H1 (cell line): Measurements from ENCODE around the gene ULK2. TPM values are rescaled to one million over a fixed set of nuclear protein-coding genes. Genes with fewer than 3 reads are reported as not detected.

ENCODE experiments used
- CTCF ChIA-PET: fragments of 300-600 bp; sonication (Branson Sonifier 250); formaldehyde crosslinking; loops from one replicate; lab custom pipeline; 2021; ENCODE audit not compliant: partially characterized antibody; lab: Charles Lee
- POLR2A ChIA-PET: fragments of 300-600 bp; sonication (Branson Sonifier 250); formaldehyde crosslinking; loops from one replicate; lab custom pipeline; 2021; ENCODE audit warnings: inconsistent platforms; ENCODE audit not compliant: partially characterized antibody; lab: Charles Lee
- DNase-seq, 2 experiments: peaks; one replicate each; pipeline versions ENCODE4 v3.0.0 to v3.0.0-alpha.2; 2010 to 2022; ENCODE audit warnings: low spot score in 2 of 2, low read depth in 1 of 2, mixed read lengths in 1 of 2
- FAIRE-seq: peaks from 2 replicates; lab custom pipeline; 2011; peaks lifted over from hg19 to GRCh38; lab: Jason Lieb, UNC
- H2AFZ ChIP-seq: 2 replicates; pipeline ENCODE4 v1.8.1; 2012; ENCODE audit warnings: low read length, inconsistent platforms
- H2AK5ac ChIP-seq: 2 replicates; pipeline ENCODE4 v1.6.1; 2013; ENCODE audit warnings: low read depth, low read length
- H2BK120ac ChIP-seq: replicated peaks from 2 replicates; pipeline ENCODE3; 2013; ENCODE audit warnings: low read depth, low read length, inconsistent platforms
- H2BK12ac ChIP-seq: 2 replicates; pipeline ENCODE4 v1.6.1; 2013; ENCODE audit warnings: low read depth, low read length
- H2BK15ac ChIP-seq: 2 replicates; pipeline ENCODE4 v1.6.1; 2013; ENCODE audit warnings: low read length
- H2BK20ac ChIP-seq: 2 replicates; pipeline ENCODE4 v1.6.1; 2013; ENCODE audit warnings: low read length
- H2BK5ac ChIP-seq: 2 replicates; pipeline ENCODE4 v1.6.1; 2013; ENCODE audit warnings: low read depth, low read length
- H3K14ac ChIP-seq: 2 replicates; pipeline ENCODE4 v1.6.1; 2013; ENCODE audit warnings: inconsistent platforms; ENCODE audit not compliant: insufficient read length
- H3K18ac ChIP-seq: 2 replicates; pipeline ENCODE4 v1.6.1; 2013; ENCODE audit warnings: low read length; ENCODE audit errors: extremely low read depth
- H3K23ac ChIP-seq: 2 replicates; pipeline ENCODE4 v1.6.1; 2013; ENCODE audit warnings: inconsistent platforms; ENCODE audit not compliant: insufficient read length
- H3K23me2 ChIP-seq: 2 replicates; pipeline ENCODE4 v1.6.1; 2013; ENCODE audit warnings: low read depth, low read length
- H3K27ac ChIP-seq: 2 replicates; pipeline ENCODE4 v1.6.1; 2011; ENCODE audit warnings: low read depth, low read length, inconsistent platforms
- H3K27me3 ChIP-seq, 4 experiments: replicated peaks in 1 of 4; 1 replicate in 1 of 4; 2 replicates in 3 of 4; pipeline versions ENCODE4 v1.6.1 to v1.8.1; 2011 to 2013; ENCODE audit warnings: low read length in 3 of 4, mild to moderate bottlenecking in 3 of 4, inconsistent platforms in 2 of 4, mixed read lengths in 2 of 4, moderate library complexity in 1 of 4; ENCODE audit not compliant: control insufficient read depth in 3 of 4, insufficient read depth in 3 of 4; ENCODE audit errors: extremely low read depth in 1 of 4
- H3K36me3 ChIP-seq, 4 experiments: 2 replicates each; pipeline versions ENCODE4 v1.6.1 to v1.8.1; 2011 to 2013; ENCODE audit warnings: mild to moderate bottlenecking in 4 of 4, low read length in 3 of 4, moderate library complexity in 2 of 4, control low read depth in 1 of 4, inconsistent platforms in 1 of 4; ENCODE audit not compliant: insufficient read depth in 4 of 4, control insufficient read depth in 2 of 4
- H3K4ac ChIP-seq: replicated peaks from 2 replicates; pipeline ENCODE3; 2013; ENCODE audit warnings: low read length, low read depth, mixed read lengths, inconsistent platforms; ENCODE audit not compliant: insufficient read length
- H3K4me1 ChIP-seq, 4 experiments: replicated peaks in 1 of 4; 1 replicate in 1 of 4; 2 replicates in 3 of 4; pipeline versions ENCODE4 v1.6.1 to v1.8.1; 2011 to 2013; ENCODE audit warnings: low read length in 3 of 4, inconsistent platforms in 2 of 4, mixed read lengths in 1 of 4; ENCODE audit not compliant: insufficient read depth in 4 of 4, control insufficient read depth in 3 of 4
- H3K4me2 ChIP-seq, 2 experiments: 2 replicates each; pipeline versions ENCODE4 v1.6.1 to v1.8.1; 2011 to 2013; ENCODE audit warnings: low read depth in 2 of 2, low read length in 2 of 2, control low read depth in 1 of 2, inconsistent platforms in 1 of 2, mild to moderate bottlenecking in 1 of 2; ENCODE audit not compliant: insufficient read depth in 1 of 2
- H3K4me3 ChIP-seq, 4 experiments: fragments of 200-600, 300-600 bp in 1 of 4; sonication (generic), shearing (Covaris generic), sonication (Bioruptor Twin) in 1 of 4; 2 replicates each; pipeline versions ENCODE4 v1.5.1 to v1.8.1; 2011 to 2016; ENCODE audit warnings: low read length in 4 of 4, low read depth in 3 of 4, control low read depth in 2 of 4, inconsistent platforms in 2 of 4, mild to moderate bottlenecking in 2 of 4, mixed read lengths in 1 of 4, moderate library complexity in 1 of 4; ENCODE audit not compliant: insufficient read depth in 2 of 4; ENCODE audit errors: extremely low read depth in 1 of 4
- H3K56ac ChIP-seq: replicated peaks from 2 replicates; pipeline ENCODE3; 2013; ENCODE audit warnings: low read depth, mild to moderate bottlenecking, mixed read lengths, low read length, inconsistent platforms; ENCODE audit not compliant: insufficient read length
- H3K79me1 ChIP-seq: 2 replicates; pipeline ENCODE4 v1.6.1; 2013; ENCODE audit warnings: low read depth, low read length, control low read depth
- H3K79me2 ChIP-seq, 2 experiments: 2 replicates each; pipeline versions ENCODE4 v1.6.1 to v1.8.1; 2012 to 2013; ENCODE audit warnings: low read length in 2 of 2, mild to moderate bottlenecking in 2 of 2, inconsistent platforms in 1 of 2; ENCODE audit not compliant: insufficient read depth in 2 of 2, control insufficient read depth in 1 of 2
- H3K9ac ChIP-seq, 4 experiments: replicated peaks in 1 of 4; 1 replicate in 1 of 4; 2 replicates in 3 of 4; pipeline versions ENCODE4 v1.6.1 to v1.8.1; 2011 to 2013; ENCODE audit warnings: low read depth in 3 of 4, low read length in 3 of 4, control low read depth in 2 of 4, mild to moderate bottlenecking in 2 of 4, moderate library complexity in 2 of 4, inconsistent platforms in 1 of 4; ENCODE audit errors: extremely low read depth in 1 of 4
- H3K9me3 ChIP-seq, 2 experiments: 2 replicates each; pipeline versions ENCODE4 v1.6.1 to v1.8.1; 2012 to 2013; ENCODE audit warnings: mild to moderate bottlenecking in 2 of 2, moderate library complexity in 2 of 2, control low read depth in 1 of 2, inconsistent platforms in 1 of 2, low read depth in 1 of 2, low read length in 1 of 2, mixed read lengths in 1 of 2; ENCODE audit not compliant: insufficient read depth in 2 of 2
- H4K20me1 ChIP-seq, 2 experiments: replicated peaks in 1 of 2; 2 replicates each; pipeline versions ENCODE3 to v1.8.1; 2011 to 2013; ENCODE audit warnings: inconsistent platforms in 2 of 2, low read length in 2 of 2, mild to moderate bottlenecking in 1 of 2; ENCODE audit not compliant: insufficient read depth in 2 of 2, control insufficient read depth in 1 of 2
- H4K5ac ChIP-seq: 2 replicates; pipeline ENCODE4 v1.6.1; 2013; ENCODE audit warnings: low read length, low read depth, mixed read lengths, inconsistent platforms; ENCODE audit not compliant: insufficient read length
- H4K8ac ChIP-seq: 2 replicates; pipeline ENCODE4 v1.8.0; 2013; ENCODE audit warnings: mild to moderate bottlenecking, moderate library complexity, low read length, inconsistent platforms; ENCODE audit not compliant: insufficient read depth; ENCODE audit errors: extremely low read depth
- H4K91ac ChIP-seq: replicated peaks from 2 replicates; pipeline ENCODE3; 2013; ENCODE audit warnings: low read length, mixed read lengths, inconsistent platforms; ENCODE audit not compliant: insufficient read length
- CBX8 ChIP-seq: fragments of 300-800, 300-1000 bp; sonication (generic); IDR thresholded peaks from 2 replicates; pipeline ENCODE4 v1.7.1; 2016; ENCODE audit warnings: low read depth, low read length, borderline replicate concordance
- HDAC2 ChIP-seq, 2 experiments: fragments of 300-600 bp in 1 of 2; sonication (generic) in 1 of 2; IDR thresholded peaks; 2 replicates each; pipeline ENCODE4 v1.6.1; 2011 to 2012; ENCODE audit warnings: low read depth in 2 of 2, low read length in 2 of 2, mild to moderate bottlenecking in 2 of 2, moderate library complexity in 2 of 2, borderline replicate concordance in 1 of 2, inconsistent platforms in 1 of 2
- TBP ChIP-seq: IDR thresholded peaks from 2 replicates; pipeline ENCODE4 v1.6.1; 2011; ENCODE audit warnings: low read depth, low read length, improper control_type of control experiment
- WGBS, 2 experiments: shearing (Covaris generic) in 1 of 2; methylation state at CpG; one replicate each; pipeline versions ENCODE4 v1.1.6 to v1.1.7; 2013 to 2015; ENCODE audit warnings: low lambda C conversion rate in 2 of 2, mixed read lengths in 2 of 2, inconsistent platforms in 1 of 2, low coverage in 1 of 2, missing lambda C conversion rate in 1 of 2; ENCODE audit not compliant: insufficient replicate concordance in 2 of 2, insufficient coverage in 1 of 2, insufficient read length in 1 of 2; ENCODE audit errors: extremely low coverage in 1 of 2, missing lambda C conversion rate in 1 of 2; 5-methylcytosine and 5-hydroxymethylcytosine counted together
- polyA plus RNA-seq, 7 experiments: library from polyadenylated mRNA; depleted of rRNA in 3 of 7; stranded (reverse) in 5 of 7; unstranded in 2 of 7; fragments of >200 nt in 5 of 7; fragments of 200-250 nt in 2 of 7; gene quantifications; 1 replicate in 5 of 7; 2 replicates in 1 of 7; 4 replicates in 1 of 7; pipeline versions ENCODE4 v1.2.1 to v1.2.3, GENCODE V29; 2011 to 2013; ENCODE audit warnings: missing spikeins in 2 of 7, mixed read lengths in 2 of 7
- total RNA-seq: library from RNA; stranded (reverse); fragmentation: NEBNext Ultra II Directional; extraction: Animal tissue kit (Norgen Biotek cat#: 25700); gene quantifications from 2 replicates; pipeline ENCODE4 v1.2.1, GENCODE V29; 2021

The ULK2 gene
- total and polyA plus RNA-seq, 2 of the 8 experiments (the other 6 are each of a cell fraction or from before 2014, with no cell fraction given): 5.3 to 9.8 TPM

- Histone ChIP-seq H3K27me3 (no peaks in the 10 kb centered on the region), H4K8ac (no peak overlapping the region), H3K27ac (no peak overlapping the region), H2BK120ac (no peak overlapping the region), H2AFZ (no peak overlapping the region), H3K56ac (no peak overlapping the region), H3K79me1 (no peaks in the 10 kb centered on the region), H3K4me1 (no peaks in the 10 kb centered on the region), H3K18ac (no peak overlapping the region), H3K9me3 (no peaks in the 10 kb centered on the region), H2BK15ac (no peak overlapping the region), H2BK5ac (no peak overlapping the region), H3K23me2 (no peaks in the 10 kb centered on the region), H3K4me2 (no peak overlapping the region), H3K4ac (no peak overlapping the region), H3K14ac (no peak overlapping the region), H2BK12ac (no peak overlapping the region), H3K4me3 (no peak overlapping the region), H2BK20ac (no peak overlapping the region), H4K91ac (no peak overlapping the region), H3K23ac (no peak overlapping the region), H4K5ac (no peak overlapping the region), H2AK5ac (no peak overlapping the region), H3K79me2 (no peaks in the 10 kb centered on the region), H3K9ac (no peak overlapping the region), H4K20me1 (no peaks in the 10 kb centered on the region), H3K36me3 (no peaks in the 10 kb centered on the region)
- WGBS, 2 experiments: 93% methylated on average over 13 of the region's 13 CpGs; no CpG with 5 or more reads in 1 of the 2 experiments
- no peak for TF ChIP-seq HDAC2 (IDR thresholded peaks at IDR 0.05; ENCODE audit: borderline replicate concordance in 1 of 2, low read depth in 2 of 2, low read length in 2 of 2)
- TF ChIP-seq TBP: no peak
- no peak for TF ChIP-seq CBX8
- CTCF ChIA-PET: no interaction called here
- no peak for DNase-seq
- POLR2A ChIA-PET: interaction anchor here (1.2 kb wide), 1 partner anchor 9 kb away, joined by 5 read pairs; the partner anchor contains the start of gene ULK2
- FAIRE-seq: no peak
Measured at GRCh38 chr17:19876529-19877161, 8.9 kb upstream of the ULK2 start.
